GOT3 (cell line): Measurements from ENCODE around the gene NDFIP2.

Experiments used
- DNase-seq: peaks from one replicate; lab custom pipeline; 2025; ENCODE audit warnings: mixed read lengths; lab: John Stamatoyannopoulos, UW

The NDFIP2 gene

DNA sequence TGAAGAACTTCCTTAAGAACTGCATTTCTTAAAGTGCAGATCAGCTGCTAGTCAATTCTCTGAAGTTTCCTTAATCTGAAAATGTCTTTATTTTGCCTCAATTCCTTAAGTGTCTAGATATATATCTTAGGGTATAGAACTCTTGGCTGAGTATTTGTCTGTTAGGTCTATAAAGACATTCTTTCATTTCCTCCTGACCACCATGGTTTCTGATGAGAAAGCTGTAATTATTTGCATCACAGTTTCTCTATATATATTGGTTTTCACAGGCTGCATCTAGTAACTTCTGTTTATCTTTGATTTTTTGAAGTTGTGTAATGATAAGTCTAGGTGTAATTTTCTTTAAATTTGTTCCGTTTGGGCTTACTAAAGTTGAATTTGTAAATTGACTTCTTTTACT is 15.2 kb downstream of the NDFIP2 start:
- no peak for DNase-seq

DNA sequence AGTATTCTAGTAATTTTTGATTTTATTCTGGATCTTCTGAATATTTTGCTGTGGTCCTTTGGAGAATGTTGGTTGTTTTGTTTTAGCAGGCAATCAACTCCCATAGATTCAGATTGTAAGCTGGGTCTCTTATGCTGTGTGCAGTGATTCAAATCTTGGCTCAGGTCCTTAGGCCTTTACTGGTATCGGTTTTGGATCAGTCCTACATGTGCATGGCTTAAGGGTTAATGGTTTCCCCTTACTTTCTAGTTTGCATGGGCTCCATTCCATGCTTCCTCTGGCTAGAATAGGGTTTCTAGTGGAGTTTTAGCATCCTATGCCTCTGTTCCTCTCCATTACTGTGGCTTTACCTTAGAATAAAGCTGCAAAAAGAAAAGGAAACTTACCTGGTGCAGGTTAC is 16.1 kb downstream of the NDFIP2 start:
- DNase-seq = no peak

DNA sequence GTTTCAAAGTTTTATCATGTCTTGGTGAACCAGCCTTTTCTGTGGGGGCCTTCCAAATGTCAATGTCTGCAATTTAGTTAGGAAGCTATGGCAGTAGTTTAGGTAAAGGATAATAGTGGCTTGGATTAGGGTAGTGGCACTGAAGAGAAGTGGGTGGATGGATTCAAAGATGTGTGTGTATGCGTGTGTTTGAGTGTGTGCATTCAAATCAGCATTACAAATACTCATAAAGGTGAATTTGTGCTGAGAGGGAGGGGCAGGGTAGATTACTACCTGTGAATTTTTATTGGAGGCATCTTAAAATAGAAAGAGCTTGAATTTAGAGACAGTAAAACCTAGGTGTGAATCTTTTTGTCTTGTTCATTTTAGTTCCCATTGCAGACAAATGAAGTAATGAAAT is 16.9 kb downstream of the NDFIP2 start:
- DNase-seq = no peak

DNA sequence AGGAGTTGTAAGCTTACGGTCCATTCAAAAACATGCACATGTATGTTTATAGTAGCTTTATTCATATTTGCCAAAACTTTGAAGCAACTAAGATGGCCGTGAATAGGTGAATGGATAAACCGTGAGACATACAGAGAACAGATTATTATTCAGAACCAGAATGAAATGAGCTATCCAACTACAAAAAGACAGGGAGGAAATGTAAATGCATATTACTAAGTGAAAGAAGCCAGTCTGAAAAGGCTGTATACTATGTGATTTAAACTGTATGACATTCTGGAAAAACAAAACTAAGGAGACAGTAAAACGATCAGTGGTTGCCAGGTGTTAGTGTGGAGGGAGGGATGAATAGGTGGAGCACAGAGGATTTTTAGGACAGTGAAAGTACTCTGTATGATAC is 19.9 kb downstream of the NDFIP2 start:
- no peak for DNase-seq

DNA sequence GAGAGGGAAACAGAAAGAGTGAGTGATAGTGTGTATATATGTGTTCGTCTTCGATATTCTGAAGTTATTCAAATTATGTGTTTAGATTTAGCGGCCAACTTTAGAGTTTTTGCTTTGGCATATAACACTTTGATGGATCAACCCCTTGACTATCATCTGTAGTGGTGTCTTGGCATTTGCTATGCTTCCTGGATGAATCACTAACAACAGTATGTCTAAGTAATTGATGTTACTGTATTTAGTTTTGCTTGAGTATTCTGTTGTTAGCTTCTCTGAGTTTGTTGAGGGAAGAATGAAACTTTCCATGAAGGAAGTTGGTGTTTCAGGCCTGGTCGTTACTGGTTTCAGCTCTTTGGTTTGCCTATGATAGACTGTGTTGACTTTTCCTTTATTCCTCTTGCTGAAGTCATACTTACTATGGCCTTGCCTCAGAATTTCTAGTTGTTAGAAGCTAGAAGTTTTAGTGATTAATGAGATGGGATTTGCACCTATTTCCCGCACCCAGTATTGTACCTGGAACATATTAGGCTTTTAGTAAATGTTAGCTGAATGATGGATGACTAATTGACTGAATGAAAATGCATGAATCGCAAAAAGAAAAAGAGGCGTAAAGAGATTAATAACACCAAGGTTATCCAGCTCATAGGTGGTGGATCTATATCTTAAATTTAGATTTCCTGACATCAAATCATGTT is 20.7 kb downstream of the NDFIP2 start:
- DNase-seq = no peak

DNA sequence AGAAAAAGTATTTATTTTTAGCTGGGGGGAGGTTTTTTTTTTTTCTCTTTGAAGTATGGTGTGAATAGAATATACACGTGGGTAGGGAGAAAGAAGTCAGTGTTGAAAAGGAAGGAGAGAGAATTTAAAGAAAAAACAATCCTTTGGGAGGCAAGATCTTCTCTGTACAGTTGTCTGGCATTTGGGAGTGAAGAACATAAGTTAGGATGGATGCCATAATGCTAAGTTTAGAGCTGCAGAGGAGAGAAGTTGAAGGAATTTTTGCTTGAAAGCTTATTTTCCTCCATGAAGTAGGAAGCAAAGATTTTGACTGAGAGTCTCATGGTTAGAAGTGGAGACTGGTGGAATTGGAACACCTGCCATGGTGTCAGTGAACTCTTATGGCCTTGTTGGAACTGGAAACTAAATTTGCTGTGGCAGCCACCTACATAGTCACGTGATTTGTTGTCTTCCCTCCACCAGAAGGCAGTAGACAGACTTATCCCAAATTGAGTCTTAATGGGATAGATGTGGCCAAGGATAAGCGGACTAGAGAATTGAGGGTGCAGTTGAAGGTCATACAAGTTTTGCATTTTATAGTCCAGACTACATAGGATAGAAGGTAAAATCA is 22.0 kb downstream of the NDFIP2 start:
- no peak for DNase-seq

DNA sequence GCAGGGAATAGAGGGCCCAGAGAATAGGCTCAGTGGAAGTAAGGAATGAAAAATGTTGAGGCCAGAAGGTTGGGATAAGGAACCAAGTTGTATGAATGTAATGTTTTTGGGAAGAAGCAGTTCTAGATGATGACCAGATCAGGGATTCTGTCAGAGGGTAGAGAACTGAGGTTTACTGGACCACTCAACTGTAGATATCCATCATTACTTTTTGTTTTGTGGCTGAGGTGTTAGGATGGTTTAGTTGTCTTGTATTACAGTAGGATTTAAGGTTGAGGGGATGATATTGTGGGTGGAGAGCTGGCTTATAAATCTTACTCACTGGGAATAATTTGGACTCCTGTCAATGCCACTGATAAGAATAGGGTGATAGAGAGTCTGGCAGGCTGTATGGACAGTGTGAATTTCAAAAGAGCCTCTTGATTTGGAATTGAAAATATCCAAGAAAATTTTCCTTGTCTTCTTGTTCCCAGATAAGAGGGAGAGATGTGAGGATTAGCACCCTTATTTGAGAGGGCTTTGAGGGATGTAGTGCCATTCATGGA is 22.6 kb downstream of the NDFIP2 start:
- DNase-seq = no peak

DNA sequence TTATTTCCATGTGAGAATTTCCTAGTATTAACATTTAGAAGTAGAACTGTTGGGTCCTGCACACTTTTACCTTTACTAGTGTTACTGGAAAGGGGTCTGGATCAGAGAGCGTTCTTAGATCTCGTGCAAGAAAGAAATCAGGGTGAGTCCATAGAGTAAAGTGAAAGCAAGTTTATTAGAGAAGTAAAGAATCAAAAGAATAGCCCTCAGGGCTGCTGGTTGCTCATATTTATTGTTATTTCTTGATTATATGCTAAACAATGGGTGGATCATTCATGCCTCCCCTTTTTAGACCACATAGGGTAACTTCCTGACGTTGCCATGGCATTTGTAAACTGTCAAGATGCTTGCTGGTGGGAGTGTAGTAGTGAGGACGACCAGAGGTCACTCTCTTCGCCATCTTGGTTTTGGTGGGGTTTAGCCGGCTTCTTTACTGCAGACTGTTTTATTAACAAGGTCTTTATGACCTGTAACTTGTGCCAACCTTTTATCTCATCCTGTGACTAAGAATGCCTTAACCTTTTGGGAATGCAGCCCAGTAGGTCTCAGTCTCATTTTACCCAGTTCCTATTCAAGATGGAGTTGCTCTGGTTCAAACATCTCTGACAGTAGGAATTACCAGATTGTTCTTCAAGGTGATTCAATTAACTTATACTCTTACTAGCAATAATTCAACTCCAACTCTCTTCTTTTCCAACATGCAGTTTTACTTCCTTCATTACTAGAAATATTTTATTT is 27.4 kb downstream of the NDFIP2 start:
- no peak for DNase-seq

DNA sequence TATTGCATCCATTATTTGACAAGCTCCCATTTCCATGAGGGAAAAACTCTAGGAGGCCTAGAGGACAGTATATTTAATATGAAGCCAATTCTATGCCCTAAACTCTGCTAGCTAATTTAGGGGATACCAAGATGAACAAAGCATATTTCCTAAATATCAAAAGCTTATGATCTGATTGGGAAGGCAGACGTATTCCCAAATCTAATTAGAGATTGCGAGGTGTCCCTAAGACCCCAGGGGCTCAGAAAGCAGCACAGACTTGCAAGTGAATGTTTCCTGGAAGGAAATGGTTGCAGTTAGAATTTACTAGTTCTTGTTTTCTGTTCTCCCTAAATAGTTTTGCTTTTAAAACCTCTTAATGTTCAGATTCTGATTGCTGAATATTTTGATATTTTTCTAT is 30.7 kb downstream of the NDFIP2 start:
- no peak for DNase-seq

DNA sequence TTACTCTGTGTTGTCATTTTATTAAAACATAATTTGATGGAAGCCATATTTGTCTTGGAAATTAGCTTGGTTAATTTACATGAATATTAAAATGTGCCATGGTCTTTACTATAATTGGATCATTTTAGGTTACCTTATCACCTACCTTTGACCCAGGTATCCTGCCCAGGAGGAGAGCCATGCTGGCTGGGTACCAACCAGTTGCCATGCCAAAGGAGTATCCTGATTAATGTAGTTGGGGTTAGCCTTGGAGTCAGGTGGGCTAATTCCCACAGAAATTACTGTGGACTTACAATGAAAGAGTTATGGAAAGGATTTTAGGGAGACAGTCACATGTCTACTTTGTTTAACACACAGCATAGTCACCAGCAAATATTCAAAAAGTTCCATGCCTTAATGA is 32.0 kb downstream of the NDFIP2 start:
- DNase-seq = no peak

DNA sequence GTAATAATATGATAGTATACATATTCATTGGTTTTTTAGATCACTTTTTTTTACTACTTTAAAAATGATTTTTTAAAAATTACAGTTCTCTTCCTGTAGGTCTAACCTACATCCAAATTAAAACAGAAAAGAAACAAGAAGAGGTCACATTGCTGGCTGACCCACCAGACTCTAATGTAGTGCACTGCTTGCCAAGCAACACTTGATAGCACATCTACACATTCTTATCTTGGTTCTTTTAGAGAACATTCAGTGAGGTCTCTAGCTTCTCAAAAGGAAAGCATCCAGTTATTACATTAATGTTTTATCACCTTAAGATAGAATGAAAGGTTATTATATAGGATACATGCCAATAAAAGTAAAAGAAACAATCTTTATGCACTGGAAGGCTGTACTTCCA is 35.6 kb downstream of the NDFIP2 start:
- DNase-seq = no peak

DNA sequence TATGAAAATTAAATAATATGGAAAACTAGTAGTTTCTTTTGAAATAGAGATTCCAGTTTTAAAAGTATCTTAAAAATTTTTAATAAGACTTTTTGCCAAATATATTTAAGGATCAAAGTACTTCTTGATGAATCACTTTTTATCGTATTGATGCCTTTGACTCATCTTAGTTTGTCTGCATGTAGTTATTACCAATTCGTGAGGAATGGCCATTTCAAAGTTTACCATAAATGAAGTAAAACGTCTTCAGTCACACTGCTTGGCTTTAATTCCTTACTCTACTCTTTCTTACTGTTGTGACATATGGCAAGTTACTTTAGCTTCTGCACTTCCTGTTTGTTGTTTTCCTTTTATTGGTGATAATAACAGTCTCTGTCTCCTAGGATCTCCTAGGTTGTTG is 38.3 kb downstream of the NDFIP2 start:
- no peak for DNase-seq

DNA sequence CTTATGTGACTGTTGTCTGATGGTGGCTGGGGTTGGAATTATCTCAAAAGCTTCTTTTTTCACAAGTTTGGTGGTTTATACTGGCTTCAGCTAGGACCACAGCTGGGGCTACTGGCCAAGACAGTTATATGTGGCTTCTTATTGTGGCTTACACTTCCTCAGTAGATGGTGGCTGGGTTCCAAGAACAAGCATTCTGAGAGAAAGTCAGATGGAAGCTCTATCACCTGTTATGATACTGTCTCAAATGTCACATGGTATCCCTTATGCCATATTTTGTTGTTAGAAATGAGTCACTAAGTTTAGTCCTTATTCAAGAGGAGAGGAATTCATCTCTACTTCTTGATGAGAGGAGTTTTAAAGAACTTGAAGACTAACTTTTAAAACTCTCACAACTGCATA is 41.6 kb downstream of the NDFIP2 start:
- no peak for DNase-seq

DNA sequence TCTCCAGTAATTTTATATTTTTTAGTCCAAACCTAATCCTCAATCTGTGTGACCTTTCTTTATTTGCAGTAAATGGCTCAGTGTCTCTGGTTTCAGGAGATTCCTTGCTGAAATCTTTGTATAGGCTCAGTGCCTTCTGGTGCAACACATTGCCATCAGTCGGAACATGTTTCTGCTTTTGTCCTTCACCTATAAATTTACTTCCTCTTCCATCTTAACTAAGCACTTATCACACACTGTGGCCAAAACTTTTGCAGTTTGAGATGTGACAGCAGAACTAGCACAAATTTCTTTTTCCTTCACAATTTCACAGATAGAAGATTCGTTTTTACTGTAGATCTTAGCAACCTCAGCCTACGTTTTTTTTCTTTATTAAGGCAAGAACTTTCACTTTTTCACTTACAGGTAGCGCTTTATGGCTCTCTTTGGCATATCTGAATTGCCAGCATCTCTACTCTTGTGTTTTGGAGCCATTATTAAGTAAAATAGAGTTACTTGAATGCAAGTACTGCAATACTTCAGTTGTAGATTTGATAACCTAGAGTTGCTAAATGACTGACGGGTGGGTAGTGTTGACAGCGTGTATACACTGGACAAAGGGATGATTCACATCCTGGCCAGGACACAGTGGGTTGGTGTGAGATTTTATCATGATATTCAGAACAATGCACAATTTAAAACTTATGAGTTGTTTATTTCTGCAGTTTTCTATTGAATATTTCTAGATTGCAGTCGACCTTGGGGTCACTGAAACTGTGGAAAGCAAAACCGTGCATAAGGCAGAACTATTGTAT is 44.3 kb downstream of the NDFIP2 start:
- no peak for DNase-seq

DNA sequence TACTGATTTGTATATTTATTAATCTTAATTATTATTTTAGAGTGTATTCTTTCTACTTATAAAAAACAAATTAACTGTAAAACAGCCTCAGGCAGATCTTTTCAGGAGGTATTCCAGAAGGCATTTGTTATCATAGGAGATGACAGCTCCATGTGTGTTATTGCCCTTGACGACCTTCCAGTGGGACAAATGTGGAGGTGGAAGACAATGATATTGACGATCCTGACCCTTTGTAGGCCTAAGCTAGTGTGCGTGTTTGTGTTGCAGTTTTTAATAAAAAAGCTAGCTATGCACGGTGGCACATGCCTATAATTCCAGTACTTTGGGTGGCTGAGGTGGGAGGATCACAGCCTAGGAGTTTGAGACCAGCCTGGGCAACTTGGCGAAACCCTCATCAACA is 46.7 kb downstream of the NDFIP2 start:
- no peak for DNase-seq

DNA sequence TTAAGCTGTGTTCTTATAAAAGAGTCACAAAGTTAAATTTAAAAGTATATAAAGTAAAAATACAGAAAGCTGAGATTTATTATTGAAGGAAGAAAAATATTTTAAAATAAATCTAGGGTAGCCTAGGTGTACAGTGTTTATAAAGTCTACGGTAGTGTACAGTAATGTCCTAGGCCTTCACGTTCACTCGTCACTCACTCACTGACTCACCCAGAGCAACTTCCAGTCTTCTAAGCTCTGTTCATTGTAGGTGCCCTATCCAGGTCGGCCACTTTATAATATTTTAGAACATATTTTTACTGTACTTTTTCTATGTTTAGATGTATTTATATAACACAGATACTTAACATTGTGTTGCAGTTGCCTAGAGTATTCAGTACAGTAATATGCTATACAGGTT is 47.4 kb downstream of the NDFIP2 start:
- no peak for DNase-seq

DNA sequence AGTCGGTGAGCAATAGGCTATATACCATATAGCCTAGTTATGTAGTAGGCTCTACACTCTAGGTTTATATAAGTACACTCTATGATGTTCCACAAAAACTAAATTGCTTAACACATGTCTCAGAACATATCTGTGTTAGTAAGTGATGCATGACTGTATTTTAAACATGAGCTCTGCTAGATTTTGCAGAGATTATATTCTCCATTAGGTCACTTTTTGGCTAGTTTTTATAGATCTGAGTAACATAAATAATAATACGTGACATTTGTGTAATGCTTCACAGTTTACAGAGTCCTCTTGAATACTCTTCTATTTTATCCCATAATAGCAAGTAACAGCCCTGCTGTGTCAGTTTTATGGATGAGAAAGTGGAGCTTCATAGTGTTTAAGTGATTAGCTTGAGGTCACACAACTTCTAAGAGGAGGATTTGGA is 47.8 kb downstream of the NDFIP2 start:
- DNase-seq = no peak

DNA sequence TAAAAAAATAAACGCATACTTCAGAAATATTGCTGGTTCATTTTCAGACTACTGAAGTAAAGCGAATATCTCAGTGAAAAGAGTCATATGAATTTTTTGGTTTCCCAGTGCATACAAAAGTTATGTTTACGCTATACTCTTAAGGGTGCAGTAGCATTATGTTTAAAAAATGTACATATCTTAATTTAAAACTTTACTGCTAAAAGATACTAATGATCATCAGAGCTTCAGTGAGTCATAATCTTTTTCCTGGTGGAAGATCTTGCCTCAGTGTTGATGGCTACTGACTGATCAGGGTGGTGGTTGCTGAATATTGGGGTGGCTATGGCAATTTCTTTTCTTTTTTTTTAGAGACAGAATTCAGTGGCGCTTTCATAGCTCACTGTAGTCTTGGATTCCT is 48.9 kb downstream of the NDFIP2 start:
- DNase-seq = no peak

DNA sequence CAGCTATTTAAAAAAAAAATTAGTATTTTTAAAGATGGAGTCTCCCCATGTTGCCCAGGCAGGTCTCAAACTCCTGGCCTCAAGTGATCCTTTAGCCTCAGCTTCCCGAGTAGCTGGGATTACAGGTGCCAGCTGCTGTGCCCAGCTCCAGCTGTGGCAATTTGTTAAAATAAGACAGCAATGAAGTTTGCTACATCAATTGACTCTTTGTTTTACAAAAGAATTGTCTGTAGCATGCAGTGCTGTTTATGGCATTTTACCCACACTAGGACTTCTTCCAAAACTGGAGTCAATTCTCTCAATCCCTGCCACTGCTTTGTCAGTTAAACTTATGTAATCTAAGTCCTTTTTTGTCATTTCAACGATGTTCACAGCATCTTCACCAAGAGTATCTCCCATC is 49.3 kb downstream of the NDFIP2 start:
- no peak for DNase-seq

DNA sequence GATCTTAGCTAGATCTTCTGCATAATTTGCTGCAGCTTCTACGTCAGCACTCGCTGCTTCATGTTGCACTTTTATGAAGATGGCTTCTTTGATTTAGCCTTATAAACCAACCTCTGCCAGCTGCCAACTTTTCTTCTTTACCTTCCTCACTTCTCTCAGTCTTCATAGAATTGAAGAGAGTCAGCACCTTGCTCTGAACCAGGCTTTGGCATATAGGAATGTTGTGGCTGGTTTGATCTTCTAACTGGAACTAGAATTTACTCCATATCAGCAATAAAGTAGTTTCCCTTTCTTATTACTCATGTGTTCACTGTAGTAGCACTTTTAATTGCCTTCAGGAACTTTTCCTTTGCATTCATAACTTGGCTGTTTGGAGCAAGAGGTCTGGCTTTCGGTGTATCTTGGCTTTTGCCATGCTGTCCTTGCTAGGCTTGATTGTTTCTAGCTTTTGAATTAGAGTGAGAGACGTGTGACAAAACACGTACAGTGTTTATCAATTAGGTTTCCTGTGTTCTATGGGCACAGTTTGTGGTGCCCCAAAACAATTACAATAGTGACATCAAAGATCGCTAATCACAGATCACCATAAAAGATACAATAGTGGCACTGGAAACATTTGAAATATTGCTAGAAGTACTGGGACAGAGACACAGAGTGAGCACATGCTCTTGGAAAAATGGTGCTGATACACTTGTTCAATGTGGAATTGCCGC is 50.7 kb downstream of the NDFIP2 start:
- DNase-seq = no peak

DNA sequence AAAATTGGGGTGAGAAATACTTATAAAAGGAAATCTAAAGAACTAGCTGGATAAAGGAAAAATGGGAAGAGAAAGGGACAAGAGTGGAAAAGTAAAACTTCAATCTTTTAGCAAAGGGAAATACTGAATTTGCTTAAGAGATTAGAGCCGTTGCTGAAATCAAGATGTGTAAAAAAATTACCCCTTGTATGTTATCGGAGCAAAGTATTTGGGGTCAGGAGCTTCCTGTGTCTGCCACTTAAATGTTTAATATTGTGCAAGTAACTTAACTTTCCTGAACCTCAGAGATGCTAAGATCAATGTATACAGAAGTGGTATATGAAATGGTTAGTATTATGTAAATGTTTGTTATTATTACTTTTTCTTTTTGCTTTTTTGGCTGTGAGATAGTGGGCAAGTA is 51.6 kb downstream of the NDFIP2 start:
- no peak for DNase-seq
